Trophoblast cell (in vitro differentiated cells and primary cell): ENCODE results near the gene ZNF414.
A peak's percentile ranks its signal among the peaks of the same experiment; 100 is the strongest.

Experiments used
- DNase-seq, 2 donors: peaks; one replicate each; pipeline ENCODE4 v3.0.0-alpha.2; 2016
- H2AFZ ChIP-seq: 2 replicates; pipeline ENCODE4 v1.6.1; 2013; ENCODE audit warnings: low read length, moderate library complexity, mild to moderate bottlenecking; ENCODE audit not compliant: insufficient read depth, poor library complexity
- H2AK5ac ChIP-seq: 2 replicates; pipeline ENCODE4 v1.6.1; 2013; ENCODE audit warnings: mild to moderate bottlenecking, low read length
- H2BK120ac ChIP-seq: 2 replicates; pipeline ENCODE4 v1.6.1; 2013; ENCODE audit warnings: low read length, mild to moderate bottlenecking, moderate library complexity; ENCODE audit not compliant: insufficient read depth, poor library complexity
- H2BK12ac ChIP-seq: 2 replicates; pipeline ENCODE4 v1.6.1; 2013; ENCODE audit warnings: mild to moderate bottlenecking, low read length, moderate library complexity
- H2BK5ac ChIP-seq: 2 replicates; pipeline ENCODE4 v1.6.1; 2013; ENCODE audit warnings: low read length, low read depth, moderate library complexity, mild to moderate bottlenecking; ENCODE audit not compliant: poor library complexity
- H3K14ac ChIP-seq: 2 replicates; pipeline ENCODE4 v1.6.1; 2013; ENCODE audit warnings: mild to moderate bottlenecking, low read length
- H3K18ac ChIP-seq: 2 replicates; pipeline ENCODE4 v1.6.1; 2013; ENCODE audit warnings: mild to moderate bottlenecking, low read length
- H3K23ac ChIP-seq: 2 replicates; pipeline ENCODE4 v1.6.1; 2013; ENCODE audit warnings: low read length
- H3K27ac ChIP-seq: 2 replicates; pipeline ENCODE4 v1.5.1; 2013; ENCODE audit warnings: low read depth, mild to moderate bottlenecking, inconsistent platforms, low read length, moderate library complexity
- H3K27me3 ChIP-seq: 2 replicates; pipeline ENCODE4 v1.6.1; 2013; ENCODE audit warnings: inconsistent platforms, mild to moderate bottlenecking, low read length, moderate library complexity; ENCODE audit not compliant: insufficient read depth
- H3K36me3 ChIP-seq, 2 experiments: 1 replicate in 1 of 2; 2 replicates in 1 of 2; pipeline ENCODE4 v1.6.1; 2013; ENCODE audit warnings: low read length in 2 of 2, mild to moderate bottlenecking in 2 of 2, moderate library complexity in 1 of 2; ENCODE audit not compliant: insufficient read depth in 2 of 2, control insufficient read depth in 1 of 2
- H3K4ac ChIP-seq: 2 replicates; pipeline ENCODE4 v1.6.1; 2013; ENCODE audit warnings: low read depth, mild to moderate bottlenecking, low read length, moderate library complexity
- H3K4me1 ChIP-seq, 2 experiments: 1 replicate in 1 of 2; 2 replicates in 1 of 2; pipeline ENCODE4 v1.6.1; 2013; ENCODE audit warnings: low read length in 2 of 2, mild to moderate bottlenecking in 2 of 2, moderate library complexity in 1 of 2; ENCODE audit not compliant: insufficient read depth in 2 of 2, control insufficient read depth in 1 of 2
- H3K4me2 ChIP-seq: 2 replicates; pipeline ENCODE4 v1.6.1; 2013; ENCODE audit warnings: inconsistent platforms, mild to moderate bottlenecking, low read length, moderate library complexity
- H3K4me3 ChIP-seq: 2 replicates; pipeline ENCODE4 v1.5.1; 2013; ENCODE audit warnings: mild to moderate bottlenecking, low read depth, low read length, inconsistent platforms
- H3K79me1 ChIP-seq: one replicate; pipeline ENCODE4 v1.6.1; 2013; ENCODE audit warnings: low read length
- H3K79me2 ChIP-seq: 2 replicates; pipeline ENCODE4 v1.6.1; 2013; ENCODE audit warnings: low read length, mild to moderate bottlenecking; ENCODE audit not compliant: control insufficient read depth, insufficient read depth, poor library complexity
- H3K9ac ChIP-seq: 2 replicates; pipeline ENCODE4 v1.6.1; 2013; ENCODE audit warnings: mild to moderate bottlenecking, low read length
- H3K9me3 ChIP-seq: 2 replicates; pipeline ENCODE4 v1.6.1; 2013; ENCODE audit warnings: low read depth, mild to moderate bottlenecking, control low read depth, inconsistent platforms, low read length; ENCODE audit not compliant: insufficient read depth
- H4K12ac ChIP-seq: 2 replicates; pipeline ENCODE4 v1.6.1; 2013; ENCODE audit warnings: low read depth, mild to moderate bottlenecking, low read length, moderate library complexity
- H4K8ac ChIP-seq: 2 replicates; pipeline ENCODE4 v1.6.1; 2013; ENCODE audit warnings: low read depth, mild to moderate bottlenecking, low read length, moderate library complexity
- H4K91ac ChIP-seq: one replicate; pipeline ENCODE4 v1.6.1; 2013; ENCODE audit warnings: low read depth, mild to moderate bottlenecking, low read length, moderate library complexity
- WGBS: extraction: QIAGEN DNeasy Blood & Tissue Kit; methylation state at CpG from one replicate; pipeline ENCODE4 v1.1.7; 2013; ENCODE audit warnings: missing lambda C conversion rate; ENCODE audit not compliant: insufficient read length, insufficient coverage; ENCODE audit errors: extremely low coverage; 5-methylcytosine and 5-hydroxymethylcytosine counted together

The ZNF414 gene

DNA sequence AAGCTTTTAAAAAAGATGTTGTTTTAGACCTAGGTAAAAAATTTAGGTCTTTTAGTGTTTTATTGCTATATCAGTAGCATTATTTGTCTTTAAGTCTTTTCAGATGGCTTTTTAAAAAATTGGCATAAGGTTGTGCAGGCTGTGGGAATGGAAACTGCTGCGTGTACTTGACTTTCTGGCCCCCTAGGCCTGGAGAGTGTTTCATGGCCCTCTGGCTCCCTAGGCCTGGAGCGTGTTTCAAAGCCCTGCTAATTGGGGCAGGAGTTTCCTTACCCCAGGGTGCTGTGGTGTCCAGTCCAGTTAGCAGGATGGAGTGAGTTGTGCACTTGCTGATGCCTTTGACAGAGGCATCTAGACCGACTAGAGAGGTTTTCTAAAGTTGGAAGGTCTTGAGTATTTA is 35.4 kb downstream of the ZNF414 start:
- H4K12ac ChIP-seq: no peak overlapping the region
- no peak overlapping the region for H3K23ac ChIP-seq
- H3K4me2 ChIP-seq: no peak overlapping the region
- no peak overlapping the region for H2BK120ac ChIP-seq
- H3K79me2 ChIP-seq: peaks cover 5% of the 10 kb centered on the region
- no CpG with 5 or more reads among the region's 3 CpGs for WGBS
- H3K4ac ChIP-seq: peak overlapping the region; percentile 16
- H3K4me1 ChIP-seq: peaks cover 2 to 5% of the 10 kb centered on the region in 2 experiments
- no peaks in the 10 kb centered on the region for H3K9me3 ChIP-seq
- no peak for DNase-seq
- H3K14ac ChIP-seq: no peak overlapping the region
- no peak overlapping the region for H2BK5ac ChIP-seq
- H2BK12ac ChIP-seq: no peak overlapping the region
- H3K79me1 ChIP-seq: no peaks in the 10 kb centered on the region
- no peak overlapping the region for H3K4me3 ChIP-seq
- H3K36me3 ChIP-seq: peaks cover 53 to 77% of the 10 kb centered on the region in 2 experiments
- no peak overlapping the region for H2AK5ac ChIP-seq
- no peak overlapping the region for H2AFZ ChIP-seq
- no peak overlapping the region for H3K9ac ChIP-seq
- no peak overlapping the region for H3K27ac ChIP-seq
- H4K8ac ChIP-seq: no peak overlapping the region
- H3K27me3 ChIP-seq: no peaks in the 10 kb centered on the region
- H3K18ac ChIP-seq: no peak overlapping the region
- no peak overlapping the region for H4K91ac ChIP-seq

- no peak overlapping the region for H2BK120ac ChIP-seq
- H3K36me3 ChIP-seq: peaks cover 54 to 76% of the 10 kb centered on the region in 2 experiments
- H2AK5ac ChIP-seq: no peak overlapping the region
- H4K91ac ChIP-seq: no peak overlapping the region
- H3K27ac ChIP-seq: no peak overlapping the region
- no peaks in the 10 kb centered on the region for H3K79me1 ChIP-seq
- H3K23ac ChIP-seq: no peak overlapping the region
- peaks cover 2 to 5% of the 10 kb centered on the region in 2 experiments for H3K4me1 ChIP-seq
- H4K8ac ChIP-seq: no peak overlapping the region
- no peak overlapping the region for H3K18ac ChIP-seq
- no peaks in the 10 kb centered on the region for H3K27me3 ChIP-seq
- H2AFZ ChIP-seq: no peak overlapping the region
- H3K4me3 ChIP-seq: no peak overlapping the region
- WGBS: no CpG with 5 or more reads among the region's 4 CpGs
- no peak overlapping the region for H2BK5ac ChIP-seq
- no peak overlapping the region for H2BK12ac ChIP-seq
- H3K79me2 ChIP-seq: peaks cover 5% of the 10 kb centered on the region
- H4K12ac ChIP-seq: no peak overlapping the region
- H3K4me2 ChIP-seq: no peak overlapping the region
- DNase-seq: no peak
- H3K9me3 ChIP-seq: no peaks in the 10 kb centered on the region
- H3K9ac ChIP-seq: no peak overlapping the region
- no peak overlapping the region for H3K14ac ChIP-seq
- H3K4ac ChIP-seq: peak overlapping the region; percentile 19
Measured at GRCh38 chr19:8477889-8478288, 36.1 kb downstream of the ZNF414 start.

DNA sequence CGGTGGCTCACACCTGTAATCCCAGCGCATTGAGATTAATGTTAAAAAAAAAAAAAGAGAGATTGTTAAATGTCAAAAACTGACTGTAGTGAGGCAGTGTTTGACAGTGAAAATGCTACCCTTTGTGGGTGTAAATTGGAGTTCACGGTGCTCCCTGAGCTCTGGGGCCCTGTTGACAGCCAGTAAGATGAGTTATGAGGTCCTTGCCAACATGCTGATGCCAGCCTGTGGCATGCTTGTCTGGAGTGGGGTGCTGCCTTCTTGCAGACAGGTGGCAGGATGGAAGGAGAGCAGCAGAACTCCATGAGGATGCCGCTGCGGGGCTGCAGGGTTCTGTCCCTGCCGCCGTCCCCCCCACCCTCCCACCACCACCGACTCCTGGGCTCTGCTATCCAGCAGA is 37.4 kb downstream of the ZNF414 start:
- peaks cover 2 to 5% of the 10 kb centered on the region in 2 experiments for H3K4me1 ChIP-seq
- no peak overlapping the region for H2AK5ac ChIP-seq
- no peak for DNase-seq
- no peak overlapping the region for H2BK120ac ChIP-seq
- peaks cover 5% of the 10 kb centered on the region for H3K79me2 ChIP-seq
- no peak overlapping the region for H3K14ac ChIP-seq
- H3K36me3 ChIP-seq: peaks cover 55 to 74% of the 10 kb centered on the region in 2 experiments
- no peak overlapping the region for H2BK12ac ChIP-seq
- H3K4me3 ChIP-seq: no peak overlapping the region
- H3K18ac ChIP-seq: no peak overlapping the region
- H3K23ac ChIP-seq: no peak overlapping the region
- no peak overlapping the region for H4K91ac ChIP-seq
- no peak overlapping the region for H3K9ac ChIP-seq
- H3K4ac ChIP-seq: no peak overlapping the region
- no peaks in the 10 kb centered on the region for H3K9me3 ChIP-seq
- WGBS: no CpG with 5 or more reads among the region's 8 CpGs
- no peak overlapping the region for H4K12ac ChIP-seq
- H3K4me2 ChIP-seq: no peak overlapping the region
- no peak overlapping the region for H2BK5ac ChIP-seq
- no peaks in the 10 kb centered on the region for H3K27me3 ChIP-seq
- H2AFZ ChIP-seq: no peak overlapping the region
- H3K27ac ChIP-seq: no peak overlapping the region
- no peaks in the 10 kb centered on the region for H3K79me1 ChIP-seq
- no peak overlapping the region for H4K8ac ChIP-seq

- peaks cover 2% of the 10 kb centered on the region for H3K79me2 ChIP-seq
- no peak overlapping the region for H3K18ac ChIP-seq
- no peak overlapping the region for H2BK120ac ChIP-seq
- no peak overlapping the region for H2BK12ac ChIP-seq
- H2BK5ac ChIP-seq: no peak overlapping the region
- H3K4ac ChIP-seq: peak overlapping the region; percentile 64
- no peak overlapping the region for H3K9ac ChIP-seq
- H2AFZ ChIP-seq: no peak overlapping the region
- no peaks in the 10 kb centered on the region for H3K4me1 ChIP-seq
- H3K27me3 ChIP-seq: no peaks in the 10 kb centered on the region
- WGBS: no CpG with 5 or more reads among the region's 1 CpG
- H3K27ac ChIP-seq: no peak overlapping the region
- H4K12ac ChIP-seq: no peak overlapping the region
- no peak overlapping the region for H3K23ac ChIP-seq
- H3K4me2 ChIP-seq: no peak overlapping the region
- no peak overlapping the region for H4K8ac ChIP-seq
- no peak overlapping the region for H4K91ac ChIP-seq
- H3K79me1 ChIP-seq: no peaks in the 10 kb centered on the region
- no peak for DNase-seq
- H3K14ac ChIP-seq: no peak overlapping the region
- H3K4me3 ChIP-seq: no peak overlapping the region
- peaks cover 58 to 77% of the 10 kb centered on the region in 2 experiments for H3K36me3 ChIP-seq
- H3K9me3 ChIP-seq: no peaks in the 10 kb centered on the region
- H2AK5ac ChIP-seq: no peak overlapping the region
Measured at GRCh38 chr19:8475005-8475404, 39.0 kb downstream of the ZNF414 start.
